ENCODE data around the gene CFLAR.
"Not testable (repeated sequence)": the region's sequence is repeated elsewhere in the genome, so short reads cannot be mapped to it uniquely, and the experiment has no call there.

The CFLAR gene

GRCh38 chr2:201150454-201151020, 34.6 kb downstream of the CFLAR start:
- peaks cover 66% of the 10 kb centered on the region for H3K36me3 Mint-ChIP-seq (ENCODE audit: low read depth)
- no peak overlapping the region for H3K4me3 Mint-ChIP-seq

GRCh38 chr2:201151127-201151981, 35.4 kb downstream of the CFLAR start:
- H3K4me1 Mint-ChIP-seq, result peaks cover 53% of the 10 kb centered on the region
- no peak for DNase-seq

More at GRCh38 chr2:201150454-201151020, 34.6 kb downstream of the CFLAR start:
- no peak for ATAC-seq
- H3K27me3 Mint-ChIP-seq, result no peaks in the 10 kb centered on the region
- no peaks in the 10 kb centered on the region for H3K9me3 Mint-ChIP-seq
- H3K27ac Mint-ChIP-seq, result peak overlapping the region; percentile 81
- peaks cover 45% of the 10 kb centered on the region for H3K4me1 Mint-ChIP-seq
- DNase-seq, result no peak

GRCh38 chr2:201152517-201152916, 36.6 kb downstream of the CFLAR start:
- Mint-ChIP-seq H3K36me3 (ENCODE audit: low read depth) (peaks cover 72% of the 10 kb centered on the region), H3K27ac (peak overlapping the region; percentile 4)

More at GRCh38 chr2:201151127-201151981, 35.4 kb downstream of the CFLAR start:
- ATAC-seq, result peak; percentile 42
- H3K9me3 Mint-ChIP-seq, result no peaks in the 10 kb centered on the region
- H3K27ac Mint-ChIP-seq, result peak overlapping the region; percentile 81
- no peaks in the 10 kb centered on the region for H3K27me3 Mint-ChIP-seq
- peaks cover 72% of the 10 kb centered on the region for H3K36me3 Mint-ChIP-seq (ENCODE audit: low read depth)
- no peak overlapping the region for H3K4me3 Mint-ChIP-seq

GRCh38 chr2:201152999-201153815, 37.2 kb downstream of the CFLAR start:
- Mint-ChIP-seq H3K4me1 (peaks cover 65% of the 10 kb centered on the region), H3K9me3 (no peaks in the 10 kb centered on the region), H3K27ac (peak overlapping the region; percentile 4), H3K36me3 (ENCODE audit: low read depth) (peaks cover 76% of the 10 kb centered on the region), H3K27me3 (no peaks in the 10 kb centered on the region), H3K4me3 (no peak overlapping the region)
- DNase-seq (no peak), ATAC-seq (no peak)

More at GRCh38 chr2:201152517-201152916, 36.6 kb downstream of the CFLAR start:
- H3K27me3 Mint-ChIP-seq, result no peaks in the 10 kb centered on the region
- no peak for DNase-seq
- no peak for ATAC-seq
- no peaks in the 10 kb centered on the region for H3K9me3 Mint-ChIP-seq
- H3K4me1 Mint-ChIP-seq, result peaks cover 58% of the 10 kb centered on the region
- H3K4me3 Mint-ChIP-seq, result no peak overlapping the region

- H3K36me3 Mint-ChIP-seq (ENCODE audit: low read depth), result peaks cover 68% of the 10 kb centered on the region
Measured at GRCh38 chr2:201154615-201155399, 38.8 kb downstream of the CFLAR start.

GRCh38 chr2:201156036-201156435, 40.1 kb downstream of the CFLAR start:
- Mint-ChIP-seq H3K9me3 (no peaks in the 10 kb centered on the region), H3K36me3 (ENCODE audit: low read depth) (peaks cover 70% of the 10 kb centered on the region), H3K27me3 (no peaks in the 10 kb centered on the region), H3K4me1 (peaks cover 45% of the 10 kb centered on the region), H3K27ac (peak overlapping the region; percentile 78), H3K4me3 (no peak overlapping the region)
- ATAC-seq (no peak), DNase-seq (no peak)

More at GRCh38 chr2:201154615-201155399, 38.8 kb downstream of the CFLAR start:
- Mint-ChIP-seq H3K27me3 (no peaks in the 10 kb centered on the region), H3K27ac (peak overlapping the region; percentile 50), H3K4me3 (no peak overlapping the region), H3K9me3 (no peaks in the 10 kb centered on the region), H3K4me1 (peaks cover 55% of the 10 kb centered on the region)
- no peak for DNase-seq
- ATAC-seq, result no peak

- no peaks in the 10 kb centered on the region for H3K9me3 Mint-ChIP-seq
- H3K4me3 Mint-ChIP-seq, result no peak overlapping the region
- ATAC-seq, result no peak
- H3K36me3 Mint-ChIP-seq (ENCODE audit: low read depth), result peaks cover 65% of the 10 kb centered on the region
- no peak overlapping the region for H3K27ac Mint-ChIP-seq
- H3K27me3 Mint-ChIP-seq, result no peaks in the 10 kb centered on the region
- peaks cover 39% of the 10 kb centered on the region for H3K4me1 Mint-ChIP-seq
- DNase-seq, result no peak
Measured at GRCh38 chr2:201156640-201157039, 40.7 kb downstream of the CFLAR start.

- no peaks in the 10 kb centered on the region for H3K9me3 Mint-ChIP-seq
- DNase-seq, result no peak
- no peaks in the 10 kb centered on the region for H3K27me3 Mint-ChIP-seq
- peak; percentile 42 for ATAC-seq
- H3K4me3 Mint-ChIP-seq, result no peak overlapping the region
- H3K4me1 Mint-ChIP-seq, result peaks cover 34% of the 10 kb centered on the region
- peaks cover 69% of the 10 kb centered on the region for H3K36me3 Mint-ChIP-seq (ENCODE audit: low read depth)
- H3K27ac Mint-ChIP-seq, result peak overlapping the region; percentile 76
Measured at GRCh38 chr2:201157694-201158093, 41.7 kb downstream of the CFLAR start.

- H3K27ac Mint-ChIP-seq, result peak overlapping the region; percentile 76
- no peaks in the 10 kb centered on the region for H3K9me3 Mint-ChIP-seq
- DNase-seq (peak; percentile 48), ATAC-seq (peak; percentile 69)
- H3K4me3 Mint-ChIP-seq, result no peak overlapping the region
- peaks cover 69% of the 10 kb centered on the region for H3K36me3 Mint-ChIP-seq (ENCODE audit: low read depth)
- H3K27me3 Mint-ChIP-seq, result no peaks in the 10 kb centered on the region
- H3K4me1 Mint-ChIP-seq, result peaks cover 32% of the 10 kb centered on the region
Measured at GRCh38 chr2:201158111-201158929, 42.4 kb downstream of the CFLAR start.

GRCh38 chr2:201164166-201164565, 48.2 kb downstream of the CFLAR start:
- H3K36me3 Mint-ChIP-seq (ENCODE audit: low read depth), result peaks cover 66% of the 10 kb centered on the region
- ATAC-seq (no peak), DNase-seq (no peak)
- peaks cover 6% of the 10 kb centered on the region for H3K4me1 Mint-ChIP-seq
- H3K4me3 Mint-ChIP-seq, result no peak overlapping the region
- no peak overlapping the region for H3K27ac Mint-ChIP-seq
- peaks cover 11% of the 10 kb centered on the region for H3K9me3 Mint-ChIP-seq
- no peaks in the 10 kb centered on the region for H3K27me3 Mint-ChIP-seq

- Mint-ChIP-seq H3K36me3 (ENCODE audit: low read depth) (peaks cover 42% of the 10 kb centered on the region), H3K4me1 (peaks cover 6% of the 10 kb centered on the region), H3K27ac (no peak overlapping the region)
Measured at GRCh38 chr2:201167546-201167945, 51.6 kb downstream of the CFLAR start.

GRCh38 chr2:201168496-201168895, 52.5 kb downstream of the CFLAR start:
- Mint-ChIP-seq H3K27ac (peak overlapping the region; percentile 24), H3K9me3 (peaks cover 15% of the 10 kb centered on the region), H3K36me3 (ENCODE audit: low read depth) (peaks cover 34% of the 10 kb centered on the region)
- ATAC-seq, H3K4me3 Mint-ChIP-seq, H3K27me3 Mint-ChIP-seq, H3K4me1 Mint-ChIP-seq, DNase-seq: not testable (repeated sequence)

More at GRCh38 chr2:201167546-201167945, 51.6 kb downstream of the CFLAR start:
- Mint-ChIP-seq H3K27me3 (no peaks in the 10 kb centered on the region), H3K9me3 (peaks cover 15% of the 10 kb centered on the region), H3K4me3 (no peak overlapping the region)
- no peak for DNase-seq
- no peak for ATAC-seq

- DNase-seq, result no peak
- peaks cover 15% of the 10 kb centered on the region for H3K9me3 Mint-ChIP-seq
Measured at GRCh38 chr2:201171259-201171814, 55.4 kb downstream of the CFLAR start.

More at GRCh38 chr2:201171259-201171814, 55.4 kb downstream of the CFLAR start:
- H3K4me3 Mint-ChIP-seq, result no peak overlapping the region
- ATAC-seq, result no peak
- H3K4me1 Mint-ChIP-seq, result peaks cover 15% of the 10 kb centered on the region
- no peaks in the 10 kb centered on the region for H3K27me3 Mint-ChIP-seq
- no peak overlapping the region for H3K27ac Mint-ChIP-seq
- H3K36me3 Mint-ChIP-seq (ENCODE audit: low read depth), result peaks cover 13% of the 10 kb centered on the region

Data from activated naive CD8-positive, alpha-beta T cell treated with anti-CD3 and anti-CD28 coated beads, Interleukin-2, amount 50 U/mL, for 24 hours (primary cell).